H54 (cell line): ENCODE results near the gene EIF1AD.
"Not testable (repeated sequence)": the region's sequence is repeated elsewhere in the genome, so short reads cannot be mapped to it uniquely, and the experiment has no call there.

Source experiments
- DNase-seq: peaks from one replicate; pipeline ENCODE4 v3.0.0; 2011; ENCODE audit warnings: low spot score, mixed read lengths; ENCODE audit not compliant: insufficient read length
- FAIRE-seq: peaks from 3 replicates; lab custom pipeline; 2011; peaks lifted over from hg19 to GRCh38; lab: Jason Lieb, UNC
- POLR2A ChIP-seq: IDR thresholded peaks from 2 replicates; pipeline ENCODE4 v1.6.1; 2011; ENCODE audit warnings: low read depth, mild to moderate bottlenecking, low read length

Gene EIF1AD

DNA sequence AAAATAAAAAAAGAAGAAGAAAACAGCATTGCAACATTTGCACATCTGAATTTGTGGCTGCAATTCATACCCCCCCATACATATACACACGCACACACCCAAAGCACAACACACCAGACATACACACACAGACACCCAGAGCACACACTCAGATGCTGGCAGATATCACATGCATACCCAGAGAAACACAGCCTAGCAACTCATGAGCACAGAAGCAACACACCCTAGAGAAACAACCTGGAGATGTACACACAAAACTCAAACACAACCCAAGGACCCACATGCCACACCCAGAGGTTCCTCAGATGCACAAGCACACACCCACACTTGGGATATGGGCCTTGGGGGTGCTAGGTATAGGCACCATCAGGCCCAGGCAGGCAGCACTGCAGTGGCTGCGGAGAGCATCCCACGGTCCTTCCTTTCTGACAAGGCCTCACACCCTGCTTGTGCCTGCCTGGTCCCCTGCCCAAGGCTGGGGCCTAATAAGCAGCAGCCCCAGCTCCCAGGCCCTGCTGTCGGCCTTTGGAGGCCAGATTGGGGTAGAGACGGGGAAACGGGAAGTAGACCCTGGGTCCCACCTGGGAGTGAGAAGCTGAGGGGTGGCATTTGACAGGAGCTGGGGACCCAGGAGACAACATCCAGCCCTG, 13.0 kb upstream of the EIF1AD start:
- no peak for FAIRE-seq
- no peak for DNase-seq
- no peak for TF ChIP-seq POLR2A

DNA sequence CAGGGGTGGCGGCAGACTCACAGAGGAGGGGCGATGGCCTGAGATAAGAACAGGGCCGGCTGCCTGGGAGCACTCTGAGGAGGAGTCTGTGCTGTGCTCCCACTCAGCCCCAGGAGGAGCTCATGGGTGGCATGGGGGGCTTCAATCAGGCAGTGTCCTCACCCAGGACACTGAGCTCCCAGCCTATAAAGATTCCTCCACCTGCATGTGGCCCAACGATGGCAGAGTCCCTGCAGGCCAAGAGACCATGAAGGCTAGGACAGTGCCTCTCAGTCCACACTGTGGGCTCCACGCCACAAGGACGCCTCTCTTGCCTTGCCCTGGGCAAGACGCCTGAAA, 11.8 kb upstream of the EIF1AD start:
- no peak for DNase-seq
- no peak for TF ChIP-seq POLR2A
- FAIRE-seq = no peak

DNA sequence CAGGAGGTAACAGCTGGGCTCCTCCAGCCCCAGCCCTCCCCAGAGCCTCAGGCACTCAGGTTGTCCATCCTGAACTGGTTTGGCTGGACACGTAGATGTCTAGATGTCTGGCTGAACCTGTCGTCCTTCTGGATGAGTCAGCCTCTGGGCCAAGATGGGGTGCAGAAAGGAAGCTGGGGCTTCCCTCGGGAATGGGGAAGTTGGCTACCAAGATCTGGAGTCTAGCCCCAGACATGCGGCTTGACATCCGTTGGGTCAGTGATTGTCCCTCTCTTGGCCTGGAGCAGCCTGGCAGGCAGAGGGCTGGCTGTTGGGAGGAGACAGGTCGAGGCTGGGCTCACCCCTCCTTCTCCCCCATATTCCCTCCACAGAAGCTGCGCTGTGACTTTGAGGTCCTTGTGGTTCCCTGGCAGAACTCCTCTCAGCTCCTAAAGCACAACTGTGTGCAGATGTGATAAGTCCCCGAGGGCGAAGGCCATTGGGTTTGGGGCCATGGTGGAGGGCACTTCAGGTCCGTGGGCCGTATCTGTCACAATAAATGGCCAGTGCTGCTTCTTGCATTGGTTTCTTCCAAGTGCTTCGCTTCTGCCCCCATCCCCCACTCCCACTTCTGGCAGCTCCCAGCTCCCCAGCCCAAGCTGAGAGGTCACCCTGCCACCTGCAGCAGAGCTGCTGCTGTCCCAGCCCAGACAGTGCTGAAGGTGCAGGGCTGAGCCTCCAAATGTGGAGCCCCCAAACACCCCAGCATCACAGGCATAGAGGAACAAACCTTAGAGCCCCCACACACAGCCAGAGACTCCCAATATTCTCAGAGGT, 11.2 kb upstream of the EIF1AD start:
- DNase-seq = no peak
- no peak for FAIRE-seq
- no peak for TF ChIP-seq POLR2A

DNA sequence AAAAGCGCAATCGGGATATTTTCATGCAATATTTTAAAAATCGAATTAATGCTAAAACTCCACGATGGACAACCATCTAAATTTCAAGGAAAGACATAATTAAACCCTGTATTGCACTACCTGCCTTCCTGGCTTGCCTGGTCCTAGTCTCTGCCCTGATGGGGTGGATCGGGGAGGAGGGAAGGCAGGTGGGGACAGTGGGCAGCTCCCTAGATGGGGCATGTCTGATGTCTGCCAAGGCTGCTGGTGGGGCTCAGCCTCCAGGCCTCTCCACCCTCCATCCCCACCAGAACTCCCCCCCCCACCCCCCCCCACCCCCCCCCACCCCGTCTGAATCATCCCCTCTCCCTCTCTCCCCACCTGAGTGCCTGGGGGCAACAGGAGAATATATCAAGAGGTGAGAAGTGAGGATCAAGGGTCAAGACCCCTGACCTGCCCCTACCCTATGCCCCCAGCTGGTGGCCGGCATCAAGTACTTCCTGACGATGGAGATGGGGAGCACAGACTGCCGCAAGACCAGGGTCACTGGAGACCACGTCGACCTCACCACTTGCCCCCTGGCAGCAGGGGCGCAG, 10.5 kb upstream of the EIF1AD start:
- no peak for DNase-seq
- no peak for FAIRE-seq
- no peak for TF ChIP-seq POLR2A

DNA sequence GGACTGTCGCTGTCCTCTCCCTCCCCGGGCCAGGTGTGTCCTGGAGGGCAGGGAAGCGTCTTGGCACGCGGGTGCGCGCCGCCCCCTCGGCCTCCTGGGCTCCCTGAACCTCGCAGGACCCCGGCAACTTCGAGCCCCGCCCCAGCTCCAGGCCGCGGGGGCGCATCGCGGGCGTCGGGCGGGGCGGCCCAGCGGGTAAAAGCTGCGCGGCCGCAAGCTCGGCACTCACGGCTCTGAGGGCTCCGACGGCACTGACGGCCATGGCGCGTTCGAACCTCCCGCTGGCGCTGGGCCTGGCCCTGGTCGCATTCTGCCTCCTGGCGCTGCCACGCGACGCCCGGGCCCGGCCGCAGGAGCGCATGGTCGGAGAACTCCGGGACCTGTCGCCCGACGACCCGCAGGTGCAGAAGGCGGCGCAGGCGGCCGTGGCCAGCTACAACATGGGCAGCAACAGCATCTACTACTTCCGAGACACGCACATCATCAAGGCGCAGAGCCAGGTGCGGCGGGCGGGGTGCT, 9.9 kb upstream of the EIF1AD start, which contains the start of gene CST6:
TSS of gene CST6 (plus strand) at position 224 of the 519 bp plus-strand sequence. CDS start at position 261, 37 bp downstream.
- no peak for TF ChIP-seq POLR2A
- FAIRE-seq = no peak
- no peak for DNase-seq

DNA sequence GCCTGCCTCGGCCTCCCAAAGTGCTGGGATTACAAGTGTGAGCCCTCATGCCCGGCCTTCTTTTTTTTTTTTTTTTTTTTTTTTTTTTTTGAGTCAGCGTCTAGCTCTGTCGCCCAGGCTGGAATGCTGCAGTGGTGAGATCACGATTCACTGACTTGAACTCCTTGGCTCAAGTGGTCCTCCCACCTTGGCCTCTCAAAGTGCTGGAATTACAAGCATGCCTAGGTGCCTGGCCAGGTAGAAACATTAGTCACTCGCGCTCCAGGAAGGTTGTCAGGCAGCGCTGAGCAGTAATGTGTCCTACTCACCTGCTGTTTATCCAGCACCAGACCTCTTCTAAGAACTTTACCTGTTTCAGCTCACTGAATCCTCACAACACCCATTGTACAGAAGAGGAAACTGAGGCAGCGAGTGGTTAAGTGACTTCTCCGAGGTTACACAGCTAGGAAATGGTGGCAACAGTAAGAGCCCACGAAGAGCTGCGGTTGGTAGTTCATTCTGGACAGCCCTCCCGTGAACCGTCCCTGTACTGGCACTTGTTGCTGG, 9.4 kb upstream of the EIF1AD start:
- FAIRE-seq (no peak), DNase-seq (no peak)
- no peak for TF ChIP-seq POLR2A

DNA sequence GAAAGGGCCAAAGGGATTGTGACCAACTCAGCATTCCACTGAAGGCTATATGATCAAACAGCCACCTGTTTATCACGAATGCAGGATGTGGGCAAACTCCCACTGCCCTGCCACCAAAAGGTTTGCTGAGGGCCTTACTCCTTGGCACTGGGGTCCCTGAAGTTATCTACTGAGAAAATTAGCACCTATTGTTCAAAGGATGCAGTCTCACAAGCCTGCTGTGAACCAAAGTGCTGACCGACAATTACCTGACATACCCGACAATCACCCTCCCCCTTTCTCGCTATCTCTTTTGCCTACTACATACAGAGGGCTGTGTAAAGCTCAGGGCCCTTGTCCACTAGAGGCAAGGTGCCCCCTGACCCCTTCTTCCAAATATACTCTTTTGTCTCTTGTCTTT, 8.1 kb upstream of the EIF1AD start:
- not testable (repeated sequence) for DNase-seq, FAIRE-seq

DNA sequence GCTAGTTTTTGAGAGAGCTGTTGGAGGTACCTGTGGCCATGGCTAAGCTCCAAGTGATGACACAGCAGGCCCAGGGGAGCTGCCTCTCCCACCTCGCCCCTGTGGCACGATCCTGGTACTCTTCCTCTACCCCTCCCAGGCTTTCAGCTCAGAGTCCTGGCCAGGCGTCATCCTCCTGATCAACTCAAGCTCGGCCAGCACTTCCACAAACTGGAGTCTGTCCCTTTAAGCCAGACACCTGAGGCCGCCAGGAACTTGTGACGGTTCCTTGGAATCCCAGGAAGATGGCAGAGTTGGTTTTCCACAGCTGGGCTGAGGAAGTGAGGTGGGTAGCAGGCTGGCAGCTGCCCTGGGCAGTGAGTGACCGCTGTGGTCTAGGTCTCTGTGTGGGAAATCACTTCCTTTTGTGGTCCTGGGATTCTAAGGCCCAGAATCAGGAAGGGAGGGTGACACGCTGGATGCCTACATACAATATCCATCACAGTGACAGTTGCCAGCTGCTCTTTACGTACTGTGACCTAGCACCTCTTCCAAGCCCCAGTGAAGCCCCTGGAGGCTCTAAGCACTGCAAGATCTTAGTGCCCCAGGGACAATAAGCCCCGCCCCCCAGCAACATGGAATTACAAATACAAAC, 6.6 kb upstream of the EIF1AD start:
- TF ChIP-seq POLR2A = no peak
- FAIRE-seq (no peak), DNase-seq (no peak)

DNA sequence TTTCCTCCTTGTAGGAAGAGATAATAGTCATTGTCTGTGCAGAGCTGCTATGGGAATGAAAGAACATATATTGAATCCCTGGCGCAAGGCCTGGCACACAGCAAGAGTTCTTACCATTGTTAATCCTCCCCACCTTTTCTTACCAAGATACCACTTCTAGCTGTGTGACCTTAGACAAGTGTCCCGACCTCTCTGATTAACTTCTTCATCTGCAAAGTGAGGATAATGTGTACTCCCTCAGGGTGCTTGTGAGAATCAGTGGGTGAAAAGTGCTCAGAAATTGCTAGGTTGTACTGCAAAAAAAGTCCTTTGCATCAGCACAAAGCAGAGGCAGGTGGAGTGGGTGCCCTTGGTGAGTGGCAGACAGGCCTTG, 6.1 kb upstream of the EIF1AD start:
- TF ChIP-seq POLR2A = no peak
- no peak for FAIRE-seq

DNA sequence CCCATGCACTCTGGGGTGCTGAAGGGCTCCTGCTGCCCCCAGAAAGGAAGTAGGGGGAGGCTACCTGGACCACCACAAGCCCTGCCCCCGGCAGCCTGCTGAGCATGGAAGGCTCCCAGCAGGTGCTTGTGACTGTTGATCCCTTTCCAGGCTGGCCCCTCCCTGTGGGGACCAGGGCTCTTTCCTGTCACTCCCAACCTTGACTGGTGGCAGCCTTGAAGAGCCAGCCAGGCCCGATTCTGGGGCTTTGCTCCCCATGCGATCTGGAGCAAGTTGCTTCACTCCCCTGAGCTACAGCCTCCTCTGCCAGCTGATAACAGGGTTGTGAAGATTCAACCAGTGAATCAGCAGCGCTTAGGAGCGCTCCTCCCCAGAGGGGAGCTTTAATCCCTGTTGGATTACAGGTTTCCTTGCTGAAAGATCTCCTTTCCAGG, 5.3 kb upstream of the EIF1AD start:
- DNase-seq (no peak), FAIRE-seq (no peak)
- no peak for TF ChIP-seq POLR2A

More for the DNA sequence above, 6.1 kb upstream of the EIF1AD start:
- DNase-seq = no peak

DNA sequence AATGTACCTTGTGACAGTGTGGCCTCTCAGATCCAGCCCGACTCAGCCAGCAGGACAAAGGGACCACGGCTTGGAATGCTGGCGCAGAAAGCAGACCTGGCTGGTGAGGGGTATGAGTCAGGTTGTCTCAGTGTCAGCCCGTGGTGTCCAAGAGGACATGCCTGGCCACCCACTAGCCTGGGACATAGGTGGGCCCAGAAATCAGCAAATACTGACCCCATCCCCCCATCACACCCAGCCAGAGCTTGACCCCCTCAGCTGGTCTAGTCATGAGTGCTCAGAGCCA, 4.9 kb upstream of the EIF1AD start:
- FAIRE-seq (no peak), DNase-seq (no peak)
- TF ChIP-seq POLR2A = 0 out of 2 replicates have a peak, but pooled peaks have one; percentile 6

DNA sequence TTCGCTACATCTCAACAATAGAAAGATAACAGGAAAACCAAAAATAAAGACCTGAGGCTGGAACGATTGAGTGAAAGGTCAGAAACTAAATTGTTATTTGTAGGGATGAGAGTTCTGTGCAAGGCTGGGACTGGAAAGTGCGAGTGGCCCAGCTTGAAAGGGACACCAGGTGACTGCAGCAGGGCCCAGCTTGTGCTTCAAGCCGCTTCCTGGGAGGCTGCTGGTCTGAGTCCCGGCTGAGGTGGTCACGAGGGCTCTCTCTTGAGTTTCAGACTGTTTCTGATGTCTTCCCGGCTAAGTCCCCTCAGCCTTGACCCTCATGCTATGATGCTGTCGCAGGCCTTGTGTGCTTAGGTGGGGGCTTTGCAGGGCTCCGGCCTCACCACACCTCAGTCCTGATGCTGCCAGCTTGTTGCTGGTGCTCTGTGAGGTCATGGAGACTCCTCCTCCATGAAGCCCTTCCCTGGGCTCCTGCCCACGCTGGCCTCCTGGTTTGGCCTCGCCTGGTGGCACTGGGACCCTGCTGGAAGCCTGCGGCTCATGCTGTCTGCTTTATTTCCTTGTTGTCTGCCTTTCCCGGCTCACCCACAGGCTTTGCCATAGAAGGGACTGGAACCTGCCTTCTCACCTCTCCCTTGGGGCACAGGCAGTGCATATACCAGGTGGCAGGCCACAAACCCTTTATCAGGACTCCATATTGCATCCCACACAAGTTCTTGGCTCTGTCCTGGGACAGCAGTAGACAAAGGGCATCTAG, 4.4 kb upstream of the EIF1AD start:
- peak; percentile 5; the same call in 1 of the 2 replicates for TF ChIP-seq POLR2A
- no peak for DNase-seq
- FAIRE-seq = no peak

DNA sequence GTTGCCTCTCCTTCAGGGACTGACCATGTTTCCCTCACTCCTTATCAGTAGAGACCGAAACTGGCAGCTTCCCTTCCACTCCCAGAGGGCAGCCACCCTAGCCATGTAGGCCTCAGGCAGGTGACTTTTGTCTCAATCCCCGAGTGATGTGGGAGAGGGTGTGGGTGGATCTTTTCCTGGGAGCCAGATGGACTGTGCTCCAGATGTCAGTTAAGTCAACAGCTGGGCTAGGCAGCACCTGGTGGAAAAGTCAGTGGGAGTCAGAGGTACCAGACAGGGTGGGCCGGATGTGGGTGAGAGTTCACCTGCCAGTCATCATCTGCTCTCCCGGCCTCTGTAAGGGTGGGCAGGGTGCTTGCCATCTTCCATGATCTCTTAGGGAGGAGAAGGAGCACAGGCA, 2.2 kb upstream of the EIF1AD start:
- FAIRE-seq (no peak), DNase-seq (no peak)
- TF ChIP-seq POLR2A = no peak
